Measurements from ENCODE around the gene CEL.

Gene CEL

DNA sequence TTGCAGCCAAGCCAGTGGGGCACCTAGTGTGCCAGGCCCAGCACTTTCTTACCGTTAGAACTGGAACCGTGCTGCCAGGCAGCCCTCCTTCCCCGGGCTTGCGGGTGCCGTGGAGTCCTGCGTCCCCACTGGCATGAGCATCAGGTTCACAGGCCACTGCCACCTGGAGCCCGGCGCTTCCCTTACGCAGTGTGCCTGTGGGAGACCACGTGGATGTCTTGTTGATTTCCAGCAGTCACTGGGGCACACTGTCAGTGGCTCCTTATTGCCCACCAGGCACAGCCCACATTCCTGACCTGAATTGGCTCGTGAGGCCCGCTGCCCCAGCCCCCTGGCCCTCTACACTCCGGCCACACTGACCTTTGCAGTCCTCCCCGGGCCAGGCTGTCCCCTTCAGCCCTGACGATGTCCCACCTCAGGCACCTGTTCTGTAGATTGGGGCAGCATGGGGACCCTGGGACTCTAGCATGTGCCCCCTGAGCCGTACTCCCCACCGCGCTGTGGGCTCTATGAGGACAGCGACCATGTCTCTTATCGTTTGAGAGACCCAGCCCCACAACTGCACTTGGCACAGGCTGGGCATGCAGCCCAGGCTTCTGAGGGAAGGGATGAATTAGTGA, 10.4 kb upstream of the CEL start:
- TF ChIP-seq CTCF (IDR thresholded peaks at IDR 0.05; ENCODE audit: low read length, missing control alignments), result no peak
- H3K4me3 ChIP-seq (replicated peaks; ENCODE audit: low read depth, low read length), result no peak overlapping the region

GRCh38 chr9:133051966-133052539, 9.7 kb upstream of the CEL start:
- TF ChIP-seq CTCF (IDR thresholded peaks at IDR 0.05; ENCODE audit: low read length, missing control alignments), result no peak
- no peak for DNase-seq (ENCODE audit: low read depth)
- no peak overlapping the region for H3K4me3 ChIP-seq (replicated peaks; ENCODE audit: low read depth, low read length)

More for the DNA sequence above, 10.4 kb upstream of the CEL start:
- no peak for DNase-seq (ENCODE audit: low read depth)

GRCh38 chr9:133054194-133054890, 7.4 kb upstream of the CEL start:
- no peak overlapping the region for H3K4me3 ChIP-seq (replicated peaks; ENCODE audit: low read depth, low read length)

GRCh38 chr9:133054966-133055365, 6.8 kb upstream of the CEL start:
- DNase-seq (ENCODE audit: low read depth), result no peak
- H3K4me3 ChIP-seq (replicated peaks; ENCODE audit: low read depth, low read length), result no peak overlapping the region
- TF ChIP-seq CTCF (IDR thresholded peaks at IDR 0.05; ENCODE audit: low read length, missing control alignments), result no peak

More at GRCh38 chr9:133054194-133054890, 7.4 kb upstream of the CEL start:
- TF ChIP-seq CTCF (IDR thresholded peaks at IDR 0.05; ENCODE audit: low read length, missing control alignments), result no peak
- no peak for DNase-seq (ENCODE audit: low read depth)

DNA sequence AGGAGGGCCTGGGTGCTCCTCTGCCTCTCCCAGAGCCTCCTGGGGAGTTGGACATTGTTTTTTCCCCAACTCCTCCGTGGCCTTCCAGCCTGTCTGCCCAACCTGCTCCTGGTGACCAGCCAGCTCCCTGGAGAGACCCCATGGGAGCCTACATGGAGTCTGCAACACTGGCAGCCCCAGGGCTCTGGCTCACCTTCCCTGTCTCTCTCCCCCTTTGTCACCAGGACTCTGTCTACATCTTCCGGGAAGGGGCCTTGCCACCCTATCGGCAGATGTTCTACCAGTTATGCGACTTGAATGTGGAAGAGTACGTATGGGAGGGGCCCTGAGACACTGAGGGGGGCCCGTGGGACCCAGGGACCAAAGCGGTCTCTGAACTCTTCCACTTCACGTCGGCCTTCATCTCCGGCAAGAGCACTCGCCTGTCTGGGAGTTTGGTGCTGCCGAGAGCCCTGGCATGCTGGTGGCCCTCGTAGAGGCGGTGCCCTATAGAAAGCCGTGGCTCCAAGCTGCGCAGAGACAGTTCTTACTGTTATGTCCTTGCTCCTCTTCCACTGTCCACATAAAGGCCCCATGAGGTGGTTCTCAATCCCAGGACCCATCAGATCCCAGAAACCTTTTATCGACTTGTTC, 5.9 kb upstream of the CEL start:
- DNase-seq (ENCODE audit: low read depth), result no peak
- TF ChIP-seq CTCF (IDR thresholded peaks at IDR 0.05; ENCODE audit: low read length, missing control alignments), result no peak
- H3K4me3 ChIP-seq (replicated peaks; ENCODE audit: low read depth, low read length), result no peak overlapping the region

GRCh38 chr9:133056533-133056932, 5.2 kb upstream of the CEL start:
- no peak for TF ChIP-seq CTCF (IDR thresholded peaks at IDR 0.05; ENCODE audit: low read length, missing control alignments)
- DNase-seq (ENCODE audit: low read depth), result no peak
- H3K4me3 ChIP-seq (replicated peaks; ENCODE audit: low read depth, low read length), result no peak overlapping the region

Measured in fibroblast of pulmonary artery (primary cell).